Kidney (tissue), 14 donors: Measurements from ENCODE around the gene C11orf24. TPM values are rescaled to one million over a fixed set of nuclear protein-coding genes. Genes with fewer than 3 reads are reported as not detected.

Experiments
- DNase-seq, 5 donors: peaks; one replicate each; pipeline ENCODE4 v3.0.0-alpha.2; 2013 to 2020
- FAIRE-seq: peaks from 2 replicates; lab custom pipeline; 2012; peaks lifted over from hg19 to GRCh38; lab: Jason Lieb, UNC
- H3K27ac ChIP-seq, 2 donors: one replicate each; pipeline ENCODE4 v1.7.0; 2013; ENCODE audit warnings: low read depth in 2 of 2, low read length in 2 of 2, inconsistent platforms in 1 of 2
- H3K27me3 ChIP-seq: one replicate; pipeline ENCODE4 v1.7.1; 2013; ENCODE audit warnings: low read length, inconsistent platforms; ENCODE audit not compliant: control insufficient read depth, insufficient read depth
- H3K36me3 ChIP-seq, 3 donors: one replicate each; pipeline versions ENCODE4 v1.7.0 to v1.7.1; 2013; ENCODE audit warnings: low read length in 3 of 3, control low read depth in 1 of 3, inconsistent platforms in 1 of 3; ENCODE audit not compliant: insufficient read depth in 3 of 3, control insufficient read depth in 2 of 3
- H3K4me1 ChIP-seq, 3 donors: one replicate each; pipeline versions ENCODE4 v1.7.0 to v1.7.1; 2013; ENCODE audit warnings: low read length in 3 of 3, inconsistent platforms in 1 of 3, low read depth in 1 of 3; ENCODE audit not compliant: control insufficient read depth in 2 of 3, insufficient read depth in 2 of 3
- H3K4me3 ChIP-seq, 3 donors: one replicate each; pipeline versions ENCODE4 v1.7.0 to v1.8.1; 2013; ENCODE audit warnings: low read length in 3 of 3, control low read depth in 1 of 3, inconsistent platforms in 1 of 3
- H3K9ac ChIP-seq, 3 donors: one replicate each; pipeline versions ENCODE4 v1.7.0 to v1.7.1; 2013; ENCODE audit warnings: low read length in 3 of 3, control low read depth in 1 of 3, inconsistent platforms in 1 of 3
- H3K9me3 ChIP-seq, 3 donors: one replicate each; pipeline versions ENCODE4 v1.7.0 to v1.7.1; 2013; ENCODE audit warnings: low read length in 3 of 3, control low read depth in 1 of 3, inconsistent platforms in 1 of 3; ENCODE audit not compliant: control insufficient read depth in 2 of 3, insufficient read depth in 1 of 3
- intact Hi-C: fragments of 100-400 bp; cut with DNase I; formaldehyde crosslinking; loops from one replicate; pipeline ENCODE4 v1.11.1; 2022
- polyA plus RNA-seq: library from polyadenylated mRNA; stranded (reverse); fragments of 350-450 nt; fragmentation: Illumina TruSeq; extraction: RNeasy Lipid Tissue Mini Kit (QIAGEN cat#74804); gene quantifications from one replicate; pipeline ENCODE4 v1.2.3, GENCODE V29; 2014; ENCODE audit warnings: low read depth, low replicate concordance; ENCODE audit not compliant: insufficient read depth
- total RNA-seq: library from RNA; stranded (reverse); fragmentation: NEBNext Ultra II Directional; extraction: Animal tissue kit (Norgen Biotek cat#: 25700); gene quantifications from one replicate; pipeline ENCODE4 v1.2.1, GENCODE V29; 2021
- TF ChIP-seq, protein P1 (sequence below): IDR thresholded peaks from 3 replicates; pipeline ENCODE4 v1.5.1; 2012; ENCODE audit warnings: mild to moderate bottlenecking, moderate library complexity, borderline replicate concordance; ENCODE audit not compliant: insufficient read depth; ENCODE audit errors: extremely low read depth
- donor health status: control.
- donor health status: control.
- donor health status: control.
- donor health status: control.
- donor health status: control.
- donor health status: DM: yes; HTN: yes; CAD: no.
- donor health status: Normal renal cell carcinoma (clear cell type).

C11orf24 gene
- total and polyA plus RNA-seq, 2 donors from 2014 or later: 18.6 to 31.7 TPM

DNA sequence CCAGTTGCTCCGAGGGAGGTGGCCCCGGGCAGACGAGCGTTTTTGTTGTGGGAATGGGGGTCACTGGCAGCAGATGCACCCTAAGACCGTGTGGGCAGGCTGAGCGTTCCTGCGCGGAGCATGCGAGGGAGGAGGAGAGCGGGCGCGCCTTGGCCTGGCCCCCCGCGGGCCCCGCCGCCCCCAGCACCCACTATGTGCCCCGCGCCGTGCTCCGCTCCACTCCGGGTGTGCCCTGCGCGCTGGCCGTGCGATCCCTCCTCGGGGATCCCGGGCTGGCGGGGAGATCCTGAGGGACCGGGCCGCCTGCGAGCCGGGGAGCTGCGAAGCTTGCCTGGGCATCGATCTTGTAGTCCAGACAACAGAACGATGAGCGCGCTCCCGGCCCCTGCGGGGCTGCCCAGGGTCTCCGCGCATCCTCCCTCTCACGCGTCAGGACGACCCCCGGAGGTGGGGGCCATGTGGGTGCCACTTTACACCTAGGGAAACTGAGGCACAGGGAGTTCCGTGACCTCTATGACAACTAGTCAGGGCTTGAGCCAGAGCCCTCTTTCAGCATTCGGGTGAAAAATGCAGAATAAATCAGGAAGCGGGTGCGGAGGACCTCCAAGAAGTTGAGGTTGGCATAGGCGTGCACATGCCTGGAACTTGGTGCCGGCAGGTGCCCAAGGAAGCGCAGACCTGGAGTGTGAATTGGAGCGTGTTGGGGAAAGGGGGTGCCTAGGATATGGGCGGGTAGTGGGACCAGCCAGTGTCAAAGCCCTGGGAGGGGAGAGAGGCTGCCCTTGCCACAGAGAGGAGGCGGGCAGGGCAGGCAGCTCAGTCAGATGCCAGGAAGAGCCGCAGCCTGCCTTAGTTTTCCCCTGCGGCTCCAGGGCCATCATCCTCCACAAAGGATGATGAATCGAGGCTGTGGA, 57.3 kb downstream of the C11orf24 start:
- H3K4me3 ChIP-seq: peak overlapping the region; percentile 51 to 70 (median 68)
- peaks cover 0 to 16% (median 16%) of the 10 kb centered on the region in 3 donors for H3K4me1 ChIP-seq
- peak in 4 of 5 donors; percentile 25 to 86 (median 56) for DNase-seq
- H3K27me3 ChIP-seq: no peaks in the 10 kb centered on the region
- FAIRE-seq: no peak
- TF ChIP-seq, protein P1, sequence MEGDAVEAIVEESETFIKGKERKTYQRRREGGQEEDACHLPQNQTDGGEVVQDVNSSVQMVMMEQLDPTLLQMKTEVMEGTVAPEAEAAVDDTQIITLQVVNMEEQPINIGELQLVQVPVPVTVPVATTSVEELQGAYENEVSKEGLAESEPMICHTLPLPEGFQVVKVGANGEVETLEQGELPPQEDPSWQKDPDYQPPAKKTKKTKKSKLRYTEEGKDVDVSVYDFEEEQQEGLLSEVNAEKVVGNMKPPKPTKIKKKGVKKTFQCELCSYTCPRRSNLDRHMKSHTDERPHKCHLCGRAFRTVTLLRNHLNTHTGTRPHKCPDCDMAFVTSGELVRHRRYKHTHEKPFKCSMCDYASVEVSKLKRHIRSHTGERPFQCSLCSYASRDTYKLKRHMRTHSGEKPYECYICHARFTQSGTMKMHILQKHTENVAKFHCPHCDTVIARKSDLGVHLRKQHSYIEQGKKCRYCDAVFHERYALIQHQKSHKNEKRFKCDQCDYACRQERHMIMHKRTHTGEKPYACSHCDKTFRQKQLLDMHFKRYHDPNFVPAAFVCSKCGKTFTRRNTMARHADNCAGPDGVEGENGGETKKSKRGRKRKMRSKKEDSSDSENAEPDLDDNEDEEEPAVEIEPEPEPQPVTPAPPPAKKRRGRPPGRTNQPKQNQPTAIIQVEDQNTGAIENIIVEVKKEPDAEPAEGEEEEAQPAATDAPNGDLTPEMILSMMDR: no peak
- H3K9me3 ChIP-seq: no peaks in the 10 kb centered on the region
- H3K36me3 ChIP-seq: no peaks in the 10 kb centered on the region
- H3K9ac ChIP-seq: peak overlapping the region in 2 of 3 donors; percentile 85 to 94
- intact Hi-C loops: no loop called here
- H3K27ac ChIP-seq: peak overlapping the region; percentile 98

DNA sequence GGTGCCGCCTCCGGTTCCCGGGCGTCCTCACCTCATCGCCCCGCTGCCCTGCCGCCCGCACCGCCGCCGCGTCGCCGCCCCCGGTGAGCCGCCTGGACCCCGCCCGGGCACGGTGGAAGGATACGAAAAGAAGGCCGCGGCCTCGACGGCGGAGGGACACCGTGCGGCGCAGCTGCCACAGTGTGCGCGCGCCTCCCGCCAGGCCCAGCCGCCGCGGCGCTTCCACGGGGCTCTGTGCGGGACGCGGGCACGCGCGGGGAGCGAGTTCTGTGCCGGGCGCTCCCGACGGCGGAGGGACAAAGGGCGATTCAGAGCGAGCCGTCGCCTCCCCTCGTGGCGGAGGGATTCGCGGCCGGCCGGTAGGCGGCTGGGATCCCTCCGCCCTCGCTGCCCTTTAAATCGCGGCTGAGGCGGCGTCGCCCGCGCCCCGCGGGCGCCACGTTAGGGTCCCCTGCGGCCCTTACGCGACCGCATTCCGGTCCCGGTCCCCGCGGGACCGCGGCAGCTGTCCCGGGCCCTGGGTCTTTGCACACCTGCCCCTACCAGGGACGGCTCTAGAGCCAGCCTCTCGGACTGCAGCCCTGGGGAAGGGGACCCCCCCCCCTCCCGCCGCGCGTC, 58.1 kb downstream of the C11orf24 start:
- H3K27me3 ChIP-seq: no peaks in the 10 kb centered on the region
- no peaks in the 10 kb centered on the region for H3K36me3 ChIP-seq
- intact Hi-C loops: no loop called here
- no peak for FAIRE-seq
- TF ChIP-seq, protein P1: no peak
- no peaks in the 10 kb centered on the region for H3K9me3 ChIP-seq
- H3K4me1 ChIP-seq: peaks cover 0 to 24% (median 19%) of the 10 kb centered on the region in 3 donors
- peak overlapping the region; percentile 98 for H3K27ac ChIP-seq
- peak overlapping the region in 2 of 3 donors; percentile 85 to 94 for H3K9ac ChIP-seq
- peak overlapping the region; percentile 51 to 70 (median 68) for H3K4me3 ChIP-seq
- DNase-seq: peak; percentile 93 to 98 (median 96)

DNA sequence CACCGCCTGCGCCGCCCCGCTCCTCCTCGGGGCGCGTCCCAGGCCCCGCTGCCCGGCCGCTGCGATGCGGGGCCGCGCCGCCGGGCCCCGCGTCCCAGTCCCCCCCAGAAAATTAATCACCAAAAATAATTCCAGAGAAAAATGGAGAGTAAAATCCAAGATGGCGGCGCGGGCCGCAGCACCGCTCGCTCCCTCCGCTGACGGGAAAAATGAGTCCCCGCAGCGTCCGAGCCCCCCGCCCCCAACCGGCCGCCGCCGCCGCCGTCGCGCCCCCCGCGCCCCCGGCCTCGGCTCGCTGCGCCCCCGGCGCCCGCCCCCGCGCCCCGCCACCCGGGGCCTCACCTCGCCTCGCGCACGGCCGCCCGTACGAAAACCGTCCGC, 58.6 kb downstream of the C11orf24 start, which contains the start of gene KMT5B:
Gene KMT5B (minus strand): TSS at position 162 of the 381 bp plus-strand sequence. CDS start 23,220 bp downstream, outside the sequence.
- peak within 1 kb of the TSS; percentile 68 to 94 (median 88) for H3K4me3 ChIP-seq
- no peaks in the 10 kb centered on the region for H3K9me3 ChIP-seq
- intact Hi-C loops: no loop called here
- peaks cover 0 to 26% (median 19%) of the 10 kb centered on the region in 3 donors for H3K4me1 ChIP-seq
- H3K36me3 ChIP-seq: no peaks in the 10 kb centered on the region
- TF ChIP-seq, protein P1: no peak
- no peak for FAIRE-seq
- peak in 2 of 5 donors; percentile 73 to 87 for DNase-seq
- peak within 1 kb of the TSS; percentile 98 for H3K27ac ChIP-seq
- no peaks in the 10 kb centered on the region for H3K27me3 ChIP-seq
- peak within 1 kb of the TSS; percentile 70 to 94 (median 90) for H3K9ac ChIP-seq
